Uterus (tissue), 4 donors: ENCODE measurements around the gene NAMPT. TPM values are rescaled to one million over a fixed set of nuclear protein-coding genes. Genes with fewer than 3 reads are reported as not detected.

ENCODE experiments used
- DNase-seq, 2 donors: peaks; one replicate each; pipeline ENCODE4 v3.0.0-alpha.2; 2019 to 2020
- H3K27ac ChIP-seq, 2 donors: fragments of 200-600 bp; sonication (generic); 1 replicate in 1 of 2; 2 replicates in 1 of 2; pipeline ENCODE4 v1.5.1; 2016 to 2018
- H3K27me3 ChIP-seq, 2 donors: fragments of 200-600 bp; sonication (generic); one replicate each; pipeline ENCODE4 v1.5.1; 2018 to 2019; ENCODE audit warnings: control low read depth in 1 of 2
- H3K36me3 ChIP-seq, 2 donors: fragments of 200-600 bp; sonication (generic); one replicate each; pipeline ENCODE4 v1.5.1; 2019; ENCODE audit warnings: control low read depth in 1 of 2
- H3K4me1 ChIP-seq, 2 donors: fragments of 200-600 bp; sonication (generic); one replicate each; pipeline ENCODE4 v1.5.1; 2018 to 2019; ENCODE audit warnings: control low read depth in 1 of 2
- H3K4me3 ChIP-seq, 2 donors: fragments of 200-600 bp; sonication (generic); 1 replicate in 1 of 2; 2 replicates in 1 of 2; pipeline ENCODE4 v1.5.1; 2018 to 2019; ENCODE audit warnings: mild to moderate bottlenecking in 1 of 2
- H3K9me3 ChIP-seq, 2 donors: fragments of 200-600 bp; sonication (generic); one replicate each; pipeline ENCODE4 v1.5.1; 2019; ENCODE audit warnings: control low read depth in 1 of 2
- CTCF ChIP-seq, 4 experiments: fragments of 200-600 bp in 2 of 4; fragments of 450-650 bp in 2 of 4; sonication (generic) in 2 of 4; IDR thresholded peaks; one replicate each; pipeline ENCODE4 v1.5.1; 2016 to 2019; ENCODE audit warnings: antibody characterized with exemption in 4 of 4, mild to moderate bottlenecking in 2 of 4, moderate library complexity in 1 of 4
- POLR2A ChIP-seq, 2 donors: fragments of 450-650 bp; IDR thresholded peaks; one replicate each; pipeline ENCODE4 v1.6.1; 2016; ENCODE audit warnings: antibody characterized with exemption in 2 of 2, mild to moderate bottlenecking in 1 of 2, moderate library complexity in 1 of 2
- intact Hi-C: fragments of 100-400 bp; cut with DNase I; formaldehyde crosslinking; loops from one replicate; pipeline ENCODE4 v1.15.1; 2023; ENCODE audit warnings: low total_unique reads
- small RNA-seq: library from RNA; depleted of rRNA; stranded (forward); fragments of <200 nt; gene quantifications from one replicate; pipeline ENCODE3, GENCODE V24; 2016
- total RNA-seq, 4 donors: library from RNA; depleted of rRNA in 3 of 4; stranded (reverse); fragments of >200 nt in 3 of 4; gene quantifications; one replicate each; pipeline versions ENCODE4 v1.1.0 to v1.2.4, GENCODE V29; 2014 to 2023
- donor health status: DM: yes; HTN: yes; CAD: no.

NAMPT gene
- total RNA-seq, 4 donors from 2014 or later, result 30.7 to 223 (median 84.1) TPM

- Histone ChIP-seq H3K4me3 (no peak overlapping the region), H3K36me3 (no peaks in the 10 kb centered on the region), H3K9me3 (no peaks in the 10 kb centered on the region), H3K4me1 (no peaks in the 10 kb centered on the region), H3K27me3 (no peaks in the 10 kb centered on the region), H3K27ac (no peak overlapping the region)
- intact Hi-C loops, result no loop called here
- no peak for DNase-seq
- TF ChIP-seq CTCF (IDR thresholded peaks at IDR 0.05), result no peak
- no peak for TF ChIP-seq POLR2A (IDR thresholded peaks at IDR 0.05)
Measured at GRCh38 chr7:106205621-106206222, 79.1 kb downstream of the NAMPT start.

GRCh38 chr7:106203473-106203872 lies 81.3 kb downstream of the NAMPT start:
- Histone ChIP-seq H3K27me3 (no peaks in the 10 kb centered on the region), H3K36me3 (no peaks in the 10 kb centered on the region), H3K4me1 (no peaks in the 10 kb centered on the region), H3K9me3 (no peaks in the 10 kb centered on the region), H3K27ac (no peak overlapping the region), H3K4me3 (no peak overlapping the region)
- DNase-seq, result no peak
- intact Hi-C loops, result no loop called here
- TF ChIP-seq POLR2A (IDR thresholded peaks at IDR 0.05) (no peak), CTCF (IDR thresholded peaks at IDR 0.05) (no peak)

GRCh38 chr7:106201164-106201563 lies 83.6 kb downstream of the NAMPT start:
- H3K4me3 ChIP-seq, result no peak overlapping the region
- no peaks in the 10 kb centered on the region for H3K36me3 ChIP-seq
- no peak for TF ChIP-seq POLR2A (IDR thresholded peaks at IDR 0.05)
- TF ChIP-seq CTCF (IDR thresholded peaks at IDR 0.05), result no peak

GRCh38 chr7:106199813-106200364 lies 84.9 kb downstream of the NAMPT start:
- Histone ChIP-seq H3K4me1 (no peaks in the 10 kb centered on the region), H3K27me3 (no peaks in the 10 kb centered on the region), H3K36me3 (no peaks in the 10 kb centered on the region), H3K27ac (peak overlapping the region; percentile 10 to 38), H3K4me3 (no peak overlapping the region), H3K9me3 (no peaks in the 10 kb centered on the region)
- no peak for TF ChIP-seq POLR2A (IDR thresholded peaks at IDR 0.05)
- no peak for TF ChIP-seq CTCF (IDR thresholded peaks at IDR 0.05)
- no peak for DNase-seq
- intact Hi-C loops, result no loop called here

More at GRCh38 chr7:106201164-106201563, 83.6 kb downstream of the NAMPT start:
- intact Hi-C loops, result no loop called here
- Histone ChIP-seq H3K9me3 (no peaks in the 10 kb centered on the region), H3K27me3 (no peaks in the 10 kb centered on the region), H3K27ac (no peak overlapping the region), H3K4me1 (no peaks in the 10 kb centered on the region)
- no peak for DNase-seq

- H3K4me1 ChIP-seq, result no peaks in the 10 kb centered on the region
- no peak overlapping the region for H3K4me3 ChIP-seq
- peak overlapping the region in 1 of 2 donors; percentile 10 for H3K27ac ChIP-seq
- no peaks in the 10 kb centered on the region for H3K27me3 ChIP-seq
- TF ChIP-seq CTCF (IDR thresholded peaks at IDR 0.05) (no peak), POLR2A (IDR thresholded peaks at IDR 0.05) (no peak)
- no peak for DNase-seq
- no peaks in the 10 kb centered on the region for H3K9me3 ChIP-seq
- intact Hi-C loops, result no loop called here
- no peaks in the 10 kb centered on the region for H3K36me3 ChIP-seq
Measured at GRCh38 chr7:106199024-106199423, 85.8 kb downstream of the NAMPT start.

Small RNA genes lying within 50 kb of the gene (small RNA-seq; reads per million reads assigned to genes)
- gene RNU6-392P, result not detected

Other genes with a start within 250 kb of the NAMPT start
- gene SYPL1, start 172.7 kb downstream of the NAMPT start, total RNA-seq, result 100 to 1,000 TPM; 123 to 220 (median 131) TPM